Hematopoietic multipotent progenitor cell (in vitro differentiated cells): ENCODE data around the gene ACVR1. TPM values are rescaled to one million over a fixed set of nuclear protein-coding genes. Genes with fewer than 3 reads are reported as not detected.
A peak's percentile ranks its signal among the peaks of the same experiment; 100 is the strongest.
"Not testable (repeated sequence)": the region's sequence is repeated elsewhere in the genome, so short reads cannot be mapped to it uniquely, and the experiment has no call there.

Experiments used
- DNase-seq, 3 donors: peaks; one replicate each; pipeline ENCODE4 v3.0.0-alpha.2; 2011 to 2015; ENCODE audit warnings: low read depth in 2 of 3, low spot score in 2 of 3
- total RNA-seq: library from RNA; depleted of rRNA; stranded (reverse); fragments of >200 nt; gene quantifications from one replicate; pipeline ENCODE4 v1.2.3, GENCODE V29; 2012

Gene ACVR1
- total RNA-seq, 1 donor = 10.5 TPM

- no peak for DNase-seq
Observed at GRCh38 chr2:157831573-157832315, 44.4 kb downstream of the ACVR1 start.

- DNase-seq = peak in 1 of 3 donors; percentile 24
Observed at GRCh38 chr2:157830696-157831570, 45.2 kb downstream of the ACVR1 start.

GRCh38 chr2:157830266-157830665, 45.9 kb downstream of the ACVR1 start:
- DNase-seq = no peak

GRCh38 chr2:157827377-157827776, 48.8 kb downstream of the ACVR1 start:
- no peak for DNase-seq

- DNase-seq = not testable (repeated sequence)
Observed at GRCh38 chr2:157826644-157827043, 49.5 kb downstream of the ACVR1 start.

- DNase-seq = no peak
Observed at GRCh38 chr2:157825885-157826284, 50.2 kb downstream of the ACVR1 start.

- no peak for DNase-seq
Observed at GRCh38 chr2:157822993-157823392, 53.1 kb downstream of the ACVR1 start.

GRCh38 chr2:157822533-157822932, 53.6 kb downstream of the ACVR1 start:
- no peak for DNase-seq

- no peak for DNase-seq
Observed at GRCh38 chr2:157821519-157822131, 54.5 kb downstream of the ACVR1 start.

- DNase-seq = no peak
Observed at GRCh38 chr2:157820193-157820592, 55.9 kb downstream of the ACVR1 start.

GRCh38 chr2:157819761-157820160, 56.4 kb downstream of the ACVR1 start:
- DNase-seq = no peak

GRCh38 chr2:157818227-157818626, 57.9 kb downstream of the ACVR1 start:
- DNase-seq = no peak

- no peak for DNase-seq
Observed at GRCh38 chr2:157815421-157815820, 60.7 kb downstream of the ACVR1 start.

- DNase-seq = no peak
Observed at GRCh38 chr2:157813467-157813866, 62.7 kb downstream of the ACVR1 start.

- no peak for DNase-seq
Observed at GRCh38 chr2:157810037-157810436, 66.1 kb downstream of the ACVR1 start.

GRCh38 chr2:157809212-157809611, 66.9 kb downstream of the ACVR1 start:
- no peak for DNase-seq

GRCh38 chr2:157808421-157808820, 67.7 kb downstream of the ACVR1 start:
- DNase-seq = no peak

GRCh38 chr2:157806426-157807077, 69.6 kb downstream of the ACVR1 start:
- DNase-seq = no peak

- DNase-seq = no peak
Observed at GRCh38 chr2:157805519-157805918, 70.6 kb downstream of the ACVR1 start.

- DNase-seq = no peak
Observed at GRCh38 chr2:157804355-157804754, 71.8 kb downstream of the ACVR1 start.

GRCh38 chr2:157803952-157804351, 72.2 kb downstream of the ACVR1 start:
- DNase-seq = no peak
